Hepatocyte (in vitro differentiated cells): Measurements from ENCODE around the gene CDH4. TPM values are rescaled to one million over a fixed set of nuclear protein-coding genes. Genes with fewer than 3 reads are reported as not detected.

Source experiments
- DNase-seq: peaks from one replicate; pipeline ENCODE4 v3.0.0-alpha.2; 2016; ENCODE audit warnings: low spot score
- H2AFZ ChIP-seq: fragments of 200-600 bp; sonication (generic); 2 replicates; pipeline ENCODE4 v1.6.0; 2016; ENCODE audit warnings: antibody characterized with exemption, mild to moderate bottlenecking
- H3K27ac ChIP-seq: fragments of 200-600 bp; sonication (generic); 2 replicates; pipeline ENCODE4 v1.5.1; 2016; ENCODE audit warnings: mild to moderate bottlenecking
- H3K27me3 ChIP-seq: fragments of 200-600 bp; sonication (generic); 2 replicates; pipeline ENCODE4 v1.6.1; 2016
- H3K36me3 ChIP-seq: fragments of 200-600 bp; sonication (generic); replicated peaks from 2 replicates; pipeline ENCODE4 v1.5.1; 2016; ENCODE audit warnings: low read depth; ENCODE audit not compliant: insufficient read depth
- H3K4me1 ChIP-seq: fragments of 200-600 bp; sonication (generic); 2 replicates; pipeline ENCODE4 v1.5.1; 2016; ENCODE audit warnings: mild to moderate bottlenecking, moderate library complexity; ENCODE audit not compliant: insufficient read depth
- H3K4me2 ChIP-seq: fragments of 200-600 bp; sonication (generic); 2 replicates; pipeline ENCODE4 v1.6.0; 2016
- H3K4me3 ChIP-seq: fragments of 200-600 bp; sonication (generic); 2 replicates; pipeline ENCODE4 v1.5.1; 2016; ENCODE audit warnings: mild to moderate bottlenecking
- H3K79me2 ChIP-seq: fragments of 200-600 bp; sonication (generic); 2 replicates; pipeline ENCODE4 v1.6.0; 2017; ENCODE audit warnings: mild to moderate bottlenecking
- H3K9me2 ChIP-seq: fragments of 200-600 bp; sonication (generic); replicated peaks from 2 replicates; pipeline ENCODE4 v1.6.0; 2017; ENCODE audit warnings: mild to moderate bottlenecking; ENCODE audit not compliant: insufficient read depth
- H3K9me3 ChIP-seq: fragments of 200-600 bp; sonication (generic); 2 replicates; pipeline ENCODE4 v1.5.1; 2016; ENCODE audit warnings: low read depth, mild to moderate bottlenecking
- H4K20me1 ChIP-seq: fragments of 200-600 bp; sonication (generic); 2 replicates; pipeline ENCODE4 v1.6.0; 2016; ENCODE audit warnings: mild to moderate bottlenecking; ENCODE audit not compliant: insufficient read depth, poor library complexity, severe bottlenecking
- CTCF ChIP-seq: fragments of 200-600 bp; sonication (generic); IDR thresholded peaks from 2 replicates; pipeline ENCODE4 v1.5.1; 2016; ENCODE audit warnings: antibody characterized with exemption, mild to moderate bottlenecking; ENCODE audit not compliant: poor library complexity
- EZH2 ChIP-seq: fragments of 200-600 bp; sonication (generic); IDR thresholded peaks from 2 replicates; pipeline ENCODE4 v1.6.1; 2016; ENCODE audit warnings: antibody characterized with exemption, mild to moderate bottlenecking, borderline replicate concordance
- EZH2phosphoT487 ChIP-seq: fragments of 200-600 bp; sonication (generic); IDR thresholded peaks from one replicate; pipeline ENCODE4 v1.6.1; 2018; ENCODE audit warnings: antibody characterized with exemption, mild to moderate bottlenecking, low read depth, moderate library complexity; ENCODE audit not compliant: unreplicated experiment, severe bottlenecking
- WGBS: methylation state at CpG from one replicate; pipeline ENCODE4 v1.1.6; 2016; ENCODE audit warnings: low lambda C conversion rate; ENCODE audit errors: missing lambda C conversion rate; 5-methylcytosine and 5-hydroxymethylcytosine counted together
- polyA plus RNA-seq: library from polyadenylated mRNA; unstranded; fragments of >200 nt; fragmentation: Nextera tagmentation; extraction: Ambion mirVana; gene quantifications from 2 replicates; pipeline ENCODE4 v1.2.1, GENCODE V29; 2016
- total RNA-seq: library from RNA; depleted of rRNA; stranded (reverse); fragments of >200 nt; gene quantifications from 2 replicates; pipeline ENCODE4 v1.2.3, GENCODE V29; 2014

The CDH4 gene
- total and polyA plus RNA-seq, 2 experiments from 2014 or later, result 0.53 to 0.73 TPM

DNA sequence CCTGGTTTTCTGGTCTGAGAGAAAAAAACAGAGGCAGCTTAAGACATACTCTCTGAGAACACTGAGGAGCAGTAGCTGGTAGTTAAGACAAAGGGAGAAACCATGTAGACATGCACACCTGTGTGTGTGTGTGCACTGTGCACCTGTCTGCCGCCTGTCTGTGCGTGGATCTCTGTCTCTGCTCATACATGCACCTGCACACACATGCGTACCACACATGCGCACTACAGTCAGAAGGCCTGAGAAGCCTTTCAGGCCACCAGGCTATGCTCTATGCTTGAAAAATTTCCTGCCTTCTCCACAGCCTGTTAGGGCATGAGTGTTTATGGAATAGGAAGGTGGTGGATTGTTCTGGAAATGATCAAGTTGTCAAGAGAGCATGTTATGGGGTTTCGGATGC lies 103.5 kb downstream of the CDH4 start:
- no peaks in the 10 kb centered on the region for H3K9me2 ChIP-seq
- WGBS, result 76% methylated on average over 5 of the region's 5 CpGs

GRCh38 chr20:61356196-61356595 lies 104.1 kb downstream of the CDH4 start:
- no peaks in the 10 kb centered on the region for H3K36me3 ChIP-seq
- H3K27me3 ChIP-seq, result peaks cover 21% of the 10 kb centered on the region
- no peaks in the 10 kb centered on the region for H3K9me3 ChIP-seq
- 48% methylated on average over 7 of the region's 7 CpGs for WGBS
- no peak for TF ChIP-seq EZH2
- TF ChIP-seq CTCF, result no peak
- TF ChIP-seq EZH2phosphoT487, result no peak
- no peaks in the 10 kb centered on the region for H3K9me2 ChIP-seq
- H3K4me3 ChIP-seq, result no peak overlapping the region
- no peak overlapping the region for H3K27ac ChIP-seq
- no peak for DNase-seq
- no peaks in the 10 kb centered on the region for H3K4me1 ChIP-seq
- no peak overlapping the region for H3K4me2 ChIP-seq
- H4K20me1 ChIP-seq, result no peaks in the 10 kb centered on the region
- H2AFZ ChIP-seq, result no peak overlapping the region
- H3K79me2 ChIP-seq, result no peaks in the 10 kb centered on the region

More for the DNA sequence above, 103.5 kb downstream of the CDH4 start:
- Histone ChIP-seq H4K20me1 (no peaks in the 10 kb centered on the region), H3K79me2 (no peaks in the 10 kb centered on the region), H3K4me1 (no peaks in the 10 kb centered on the region), H3K27me3 (peaks cover 21% of the 10 kb centered on the region), H3K27ac (no peak overlapping the region), H3K4me2 (no peak overlapping the region), H3K9me3 (no peaks in the 10 kb centered on the region), H2AFZ (no peak overlapping the region), H3K36me3 (no peaks in the 10 kb centered on the region), H3K4me3 (no peak overlapping the region)
- DNase-seq, result no peak
- TF ChIP-seq EZH2 (no peak), EZH2phosphoT487 (no peak), CTCF (no peak)

- no peak for DNase-seq
- H3K27me3 ChIP-seq, result peaks cover 21% of the 10 kb centered on the region
- H4K20me1 ChIP-seq, result no peaks in the 10 kb centered on the region
These were observed 105.1 kb downstream of the CDH4 start for GRCh38 chr20:61357119-61357518.

More at GRCh38 chr20:61357119-61357518, 105.1 kb downstream of the CDH4 start:
- Histone ChIP-seq H3K9me3 (no peaks in the 10 kb centered on the region), H3K4me3 (no peak overlapping the region), H2AFZ (no peak overlapping the region), H3K9me2 (no peaks in the 10 kb centered on the region), H3K36me3 (no peaks in the 10 kb centered on the region), H3K27ac (no peak overlapping the region), H3K4me1 (no peaks in the 10 kb centered on the region), H3K79me2 (no peaks in the 10 kb centered on the region), H3K4me2 (no peak overlapping the region)
- TF ChIP-seq CTCF, result no peak
- no peak for TF ChIP-seq EZH2
- no peak for TF ChIP-seq EZH2phosphoT487
- 93% methylated on average over 11 of the region's 11 CpGs for WGBS
